Stimulated activated CD8-positive, alpha-beta memory T cell treated with anti-CD3 and anti-CD28 coated beads, Interleukin-4, amount 100 ng/mL, for 24 hours (primary cell): ENCODE data around the gene KRT35.

Experiments
- DNase-seq: peaks from one replicate; pipeline ENCODE4 v3.0.0-alpha.2; 2020; ENCODE audit warnings: low read depth

Gene KRT35

DNA sequence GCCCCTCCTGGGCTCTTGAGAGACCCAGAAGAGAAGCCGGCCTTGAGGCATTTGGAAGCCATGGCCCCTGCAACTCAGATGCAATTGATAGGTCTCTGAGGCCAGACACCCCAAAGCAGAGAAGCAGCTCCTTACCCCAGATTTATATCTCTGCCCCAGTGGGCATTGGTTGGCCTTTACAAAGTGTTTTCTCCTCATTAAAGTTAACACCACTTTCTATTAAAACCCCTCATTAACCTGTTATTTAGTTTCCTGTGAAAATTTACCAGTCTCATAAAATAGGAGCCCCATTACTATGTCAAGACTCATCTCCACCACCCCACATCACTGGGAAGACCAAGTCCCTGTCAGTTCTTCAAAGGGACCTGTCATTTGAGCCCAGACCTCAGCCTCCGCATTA lies at the start of gene KRT35:
TSS of gene KRT35 (minus strand) at position 116 of the 400 bp plus-strand sequence. CDS start at position 62, 54 bp downstream.
- DNase-seq = no peak

- DNase-seq = no peak
Observed at GRCh38 chr17:41530062-41531048, 49.4 kb upstream of the KRT35 start.

GRCh38 chr17:41529491-41529915 lies 48.6 kb upstream of the KRT35 start:
- DNase-seq = no peak

GRCh38 chr17:41528959-41529353 lies 48.0 kb upstream of the KRT35 start:
- DNase-seq = no peak

DNA sequence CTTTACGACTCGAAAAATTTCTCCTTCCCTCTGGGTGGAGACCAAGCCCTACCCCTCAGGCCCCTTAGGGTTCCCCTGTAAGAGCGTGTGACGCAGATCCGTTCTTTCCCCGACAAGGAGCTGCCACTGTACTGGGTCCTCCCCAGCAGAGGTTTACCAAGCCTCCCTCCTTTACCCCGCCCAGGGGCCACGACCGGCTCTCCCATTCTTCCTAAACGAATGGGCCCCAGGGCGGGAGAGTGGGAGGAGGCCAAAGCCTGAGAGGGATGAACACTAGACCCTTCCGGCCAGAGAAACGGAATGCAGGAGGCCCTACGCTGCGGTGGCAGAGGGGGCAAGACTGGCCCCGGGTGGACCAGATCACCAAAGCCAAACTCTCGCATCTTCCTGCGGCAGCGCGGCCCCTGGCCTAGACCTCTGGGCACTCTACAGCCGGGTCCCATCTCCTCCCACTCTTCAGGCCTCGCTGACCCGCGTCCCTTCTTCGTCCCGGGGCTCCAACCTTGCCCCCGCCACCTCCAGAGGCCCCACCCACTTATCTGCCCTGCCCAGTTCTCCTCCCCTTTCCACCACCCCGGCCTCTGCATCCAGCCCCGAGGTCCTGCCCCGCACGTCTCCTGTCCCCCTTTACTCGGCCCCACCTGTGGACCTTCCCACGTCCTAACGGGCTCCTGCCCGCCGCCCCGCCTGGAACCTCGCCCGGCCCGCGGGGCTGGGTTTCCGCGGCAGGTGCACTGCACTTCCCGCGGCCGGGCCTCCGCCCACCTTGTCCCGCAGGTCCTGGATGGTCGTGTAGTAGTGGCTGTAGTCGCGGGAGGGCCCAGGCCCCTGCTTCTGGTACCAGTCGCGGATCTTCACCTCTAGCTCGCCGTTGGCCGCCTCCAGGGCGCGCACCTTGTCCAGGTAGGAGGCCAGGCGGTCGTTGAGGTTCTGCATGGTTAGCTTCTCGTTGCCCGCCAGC lies 46.4 kb upstream of the KRT35 start:
- no peak for DNase-seq

DNA sequence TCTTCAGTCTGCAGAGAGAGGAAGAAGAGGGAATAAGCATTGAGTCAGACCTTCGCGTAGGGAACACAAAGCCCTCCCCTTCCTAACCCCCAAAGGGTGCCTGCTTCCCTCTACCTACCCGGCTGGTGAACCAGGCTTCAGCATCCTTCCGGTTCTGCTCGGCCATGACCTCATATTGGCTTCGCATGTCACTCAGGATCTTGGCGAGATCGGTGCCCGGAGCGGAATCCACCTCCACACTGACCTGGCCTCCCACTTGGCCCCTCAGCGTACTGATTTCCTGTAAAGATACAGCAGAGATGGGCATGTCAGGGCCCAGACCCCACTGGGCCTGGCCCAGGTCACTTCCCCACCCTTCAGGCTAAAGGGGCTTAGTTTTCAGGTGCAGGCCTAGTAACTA lies 43.3 kb upstream of the KRT35 start:
- no peak for DNase-seq

DNA sequence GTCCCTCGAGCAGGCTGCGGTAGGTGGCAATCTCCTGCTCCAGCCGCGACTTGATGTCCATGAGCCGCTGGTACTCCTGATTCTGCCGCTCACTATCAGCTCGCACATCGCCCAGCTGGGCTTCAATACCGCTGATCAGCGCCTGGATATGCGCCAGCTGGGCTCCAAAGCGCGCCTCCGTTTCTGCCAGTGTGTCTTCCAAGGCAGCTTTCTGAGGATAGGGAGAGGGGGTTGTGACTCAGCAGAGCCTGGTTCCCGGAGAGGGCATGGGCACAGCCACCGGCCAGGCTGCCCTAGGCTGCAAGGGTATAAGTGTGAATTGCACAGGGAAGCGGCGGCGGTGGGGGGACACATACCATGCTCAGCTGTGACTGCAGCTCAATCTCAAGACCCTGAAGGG lies 42.8 kb upstream of the KRT35 start:
- no peak for DNase-seq

- DNase-seq = no peak
Observed at GRCh38 chr17:41523225-41523593, 42.3 kb upstream of the KRT35 start.

- DNase-seq = no peak
Observed at GRCh38 chr17:41522301-41523224, 41.6 kb upstream of the KRT35 start.

DNA sequence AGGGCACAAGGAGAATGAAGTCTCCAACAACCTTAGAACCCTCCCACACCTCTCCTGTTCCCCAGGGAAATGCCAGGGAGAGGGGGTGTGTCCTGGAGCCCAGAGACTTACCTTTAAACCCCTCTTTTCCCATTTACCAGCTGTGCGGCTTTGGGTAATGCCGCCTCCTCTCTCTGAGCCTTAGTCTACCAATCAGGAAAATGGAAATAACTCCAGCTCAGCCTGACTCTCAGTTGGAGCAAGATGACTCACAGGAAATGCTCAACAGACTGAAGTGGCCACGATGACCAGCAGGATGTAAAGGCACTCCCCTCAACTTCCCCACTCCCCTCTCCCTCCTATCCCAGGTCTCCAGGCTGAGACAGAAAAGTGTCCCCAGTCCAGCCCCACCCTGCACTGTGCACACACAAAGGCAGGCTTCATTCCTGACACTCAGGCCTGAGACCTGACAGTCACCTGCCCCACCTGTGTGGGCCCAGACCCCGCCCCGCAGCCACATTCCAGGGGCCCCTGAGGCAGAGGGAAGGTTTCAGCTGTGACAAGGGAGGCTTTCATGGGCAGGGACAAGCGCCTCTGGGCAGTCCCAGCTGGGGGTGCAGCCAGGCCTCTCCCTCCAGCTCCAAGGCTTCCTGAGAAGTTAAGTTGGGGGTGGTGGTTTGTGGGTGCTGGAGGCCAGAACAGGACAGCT lies 40.8 kb upstream of the KRT35 start:
- DNase-seq = no peak

GRCh38 chr17:41520821-41521521 lies 40.0 kb upstream of the KRT35 start:
- DNase-seq = no peak

- DNase-seq = no peak
Observed at GRCh38 chr17:41519501-41520224, 38.7 kb upstream of the KRT35 start.

GRCh38 chr17:41518789-41519449 lies 38.0 kb upstream of the KRT35 start, which contains the start of gene KRT15:
KRT15 (minus strand) TSS chr17:41518890; CDS start chr17:41518827, 63 bp downstream.
- DNase-seq = no peak

DNA sequence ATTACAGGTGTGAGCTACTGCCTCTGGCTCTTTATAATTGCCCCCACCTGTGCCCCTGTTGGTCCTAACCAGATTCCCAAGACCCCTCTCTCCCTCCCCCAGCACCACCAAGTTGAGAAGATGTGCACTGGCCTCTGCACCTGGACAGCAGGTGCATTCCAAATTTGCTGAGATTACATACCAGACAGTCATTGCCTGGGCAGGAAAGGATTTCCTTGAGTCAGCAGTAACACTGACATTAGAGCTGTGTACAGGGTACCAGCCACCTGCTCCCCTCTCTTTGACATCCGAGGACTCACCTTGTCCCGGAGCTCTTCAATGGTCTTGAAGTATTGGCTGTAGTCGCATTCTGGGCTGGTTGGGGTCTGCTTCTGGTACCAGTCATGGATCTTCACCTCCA lies 37.1 kb upstream of the KRT35 start:
- no peak for DNase-seq

DNA sequence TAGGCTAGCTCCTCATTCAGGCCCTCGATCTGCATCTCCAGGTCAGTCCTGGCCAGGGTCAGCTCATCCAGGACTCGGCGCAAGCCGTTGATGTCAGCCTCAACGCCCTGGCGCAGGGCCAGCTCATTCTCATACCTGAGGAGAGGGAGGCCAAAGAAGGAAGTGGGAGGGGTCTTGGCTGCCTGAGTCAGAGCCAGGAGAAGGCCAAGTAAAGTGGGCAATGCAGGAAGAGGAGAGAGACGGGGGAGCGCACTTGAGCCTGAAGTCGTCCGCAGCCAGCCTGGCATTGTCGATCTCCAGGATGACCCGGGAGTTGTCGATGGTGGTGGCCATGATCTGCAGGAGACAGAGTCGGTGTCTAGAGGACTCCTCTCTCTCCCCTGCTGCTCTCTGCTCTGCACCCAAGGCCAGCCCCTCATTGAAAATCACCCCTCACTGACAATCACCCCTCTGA lies 35.9 kb upstream of the KRT35 start:
- no peak for DNase-seq

- no peak for DNase-seq
Observed at GRCh38 chr17:41516147-41516829, 35.3 kb upstream of the KRT35 start.

DNA sequence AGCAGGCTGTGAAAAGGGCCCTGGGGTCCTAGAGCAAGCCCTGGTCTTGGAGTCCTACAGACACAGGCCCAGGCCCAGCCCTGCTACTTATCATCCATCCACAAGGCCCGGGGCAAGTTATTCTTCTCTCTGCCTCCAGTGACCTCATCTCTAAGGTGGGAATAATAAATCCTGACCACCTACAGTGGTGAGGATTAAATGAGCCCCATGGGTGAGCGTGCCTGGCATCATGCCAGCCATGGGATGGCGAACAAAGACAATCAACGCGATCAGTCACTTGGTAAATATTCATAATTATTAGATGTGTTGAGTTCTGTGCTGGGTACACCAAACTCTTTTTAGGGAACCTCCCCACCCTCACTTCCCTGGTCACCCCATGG lies 32.2 kb upstream of the KRT35 start:
- DNase-seq = no peak

GRCh38 chr17:41512546-41513167 lies 31.7 kb upstream of the KRT35 start:
- no peak for DNase-seq
